ENCODE results near the gene NCOA7.
"Not testable (repeated sequence)": the region's sequence is repeated elsewhere in the genome, so short reads cannot be mapped to it uniquely, and the experiment has no call there.

The NCOA7 gene

GRCh38 chr6:125871365-125871764 lies 80.6 kb downstream of the NCOA7 start:
- H3K27me3 ChIP-seq (ENCODE audit: low read depth): no peaks in the 10 kb centered on the region
- H3K36me3 ChIP-seq (replicated peaks): no peaks in the 10 kb centered on the region
- no peak overlapping the region for H3K4me3 ChIP-seq
- DNase-seq (ENCODE audit: low spot score in 2 of 2): no peak
- peaks cover 30% of the 10 kb centered on the region for H3K4me1 ChIP-seq
- H3K9me3 ChIP-seq: no peaks in the 10 kb centered on the region
- in situ Hi-C loops (cut with MboI; ENCODE audit: low sequenced_read_pairs): no loop called here

GRCh38 chr6:125872259-125872921 lies 81.6 kb downstream of the NCOA7 start:
- H3K36me3 ChIP-seq (replicated peaks): no peaks in the 10 kb centered on the region
- no peaks in the 10 kb centered on the region for H3K9me3 ChIP-seq
- in situ Hi-C loops (cut with MboI; ENCODE audit: low sequenced_read_pairs): no loop called here
- H3K27me3 ChIP-seq (ENCODE audit: low read depth): no peaks in the 10 kb centered on the region
- H3K4me1 ChIP-seq: peaks cover 27% of the 10 kb centered on the region
- H3K4me3 ChIP-seq: no peak overlapping the region
- DNase-seq (ENCODE audit: low spot score in 2 of 2): peak in 1 of 2 experiments; percentile 85

- Histone ChIP-seq H3K36me3 (replicated peaks) (peaks cover 14% of the 10 kb centered on the region), H3K4me3 (no peak overlapping the region), H3K27me3 (ENCODE audit: low read depth) (no peaks in the 10 kb centered on the region), H3K9me3 (no peaks in the 10 kb centered on the region), H3K4me1 (no peaks in the 10 kb centered on the region)
- DNase-seq (ENCODE audit: low spot score in 2 of 2): no peak
- in situ Hi-C loops (cut with MboI; ENCODE audit: low sequenced_read_pairs): no loop called here
These were observed 91.5 kb downstream of the NCOA7 start for GRCh38 chr6:125882243-125882642.

GRCh38 chr6:125884634-125885371 lies 94.0 kb downstream of the NCOA7 start:
- H3K4me3 ChIP-seq: no peak overlapping the region
- in situ Hi-C loops (cut with MboI; ENCODE audit: low sequenced_read_pairs): no loop called here
- no peak for DNase-seq (ENCODE audit: low spot score in 2 of 2)
- H3K27me3 ChIP-seq (ENCODE audit: low read depth): no peaks in the 10 kb centered on the region
- H3K4me1 ChIP-seq: no peaks in the 10 kb centered on the region
- no peaks in the 10 kb centered on the region for H3K9me3 ChIP-seq
- H3K36me3 ChIP-seq (replicated peaks): peaks cover 18% of the 10 kb centered on the region

GRCh38 chr6:125886021-125886420 lies 95.3 kb downstream of the NCOA7 start:
- no peak for DNase-seq (ENCODE audit: low spot score in 2 of 2)
- Histone ChIP-seq H3K27me3 (ENCODE audit: low read depth) (no peaks in the 10 kb centered on the region), H3K4me1 (no peaks in the 10 kb centered on the region), H3K36me3 (replicated peaks) (peaks cover 15% of the 10 kb centered on the region), H3K4me3 (no peak overlapping the region), H3K9me3 (no peaks in the 10 kb centered on the region)
- in situ Hi-C loops (cut with MboI; ENCODE audit: low sequenced_read_pairs): no loop called here

GRCh38 chr6:125886914-125887313 lies 96.2 kb downstream of the NCOA7 start:
- in situ Hi-C loops (cut with MboI; ENCODE audit: low sequenced_read_pairs): no loop called here
- H3K4me1 ChIP-seq: no peaks in the 10 kb centered on the region
- no peak overlapping the region for H3K4me3 ChIP-seq
- no peaks in the 10 kb centered on the region for H3K27me3 ChIP-seq (ENCODE audit: low read depth)
- H3K9me3 ChIP-seq: no peaks in the 10 kb centered on the region
- H3K36me3 ChIP-seq (replicated peaks): peaks cover 15% of the 10 kb centered on the region
- no peak for DNase-seq (ENCODE audit: low spot score in 2 of 2)

- H3K36me3 ChIP-seq (replicated peaks): peaks cover 13% of the 10 kb centered on the region
- in situ Hi-C loops (cut with MboI; ENCODE audit: low sequenced_read_pairs): no loop called here
- H3K27me3 ChIP-seq (ENCODE audit: low read depth): no peaks in the 10 kb centered on the region
These were observed 96.6 kb downstream of the NCOA7 start for GRCh38 chr6:125887372-125887771.

GRCh38 chr6:125888989-125889656 lies 98.4 kb downstream of the NCOA7 start:
- Histone ChIP-seq H3K4me3 (no peak overlapping the region), H3K27me3 (ENCODE audit: low read depth) (no peaks in the 10 kb centered on the region), H3K9me3 (no peaks in the 10 kb centered on the region), H3K4me1 (no peaks in the 10 kb centered on the region), H3K36me3 (replicated peaks) (peaks cover 8% of the 10 kb centered on the region)
- in situ Hi-C loops (cut with MboI; ENCODE audit: low sequenced_read_pairs): no loop called here
- DNase-seq (ENCODE audit: low spot score in 2 of 2): peak in 1 of 2 experiments; percentile 34

More at GRCh38 chr6:125887372-125887771, 96.6 kb downstream of the NCOA7 start:
- H3K4me3 ChIP-seq: no peak overlapping the region
- no peak for DNase-seq (ENCODE audit: low spot score in 2 of 2)
- no peaks in the 10 kb centered on the region for H3K9me3 ChIP-seq
- no peaks in the 10 kb centered on the region for H3K4me1 ChIP-seq

GRCh38 chr6:125899726-125900182 lies 109.0 kb downstream of the NCOA7 start:
- Histone ChIP-seq H3K27me3 (ENCODE audit: low read depth) (no peaks in the 10 kb centered on the region), H3K36me3 (replicated peaks) (no peaks in the 10 kb centered on the region), H3K9me3 (no peaks in the 10 kb centered on the region), H3K4me3 (no peak overlapping the region), H3K4me1 (peaks cover 26% of the 10 kb centered on the region)
- in situ Hi-C loops (cut with MboI; ENCODE audit: low sequenced_read_pairs): no loop called here
- peak; percentile 63 to 70 for DNase-seq (ENCODE audit: low spot score in 2 of 2)

GRCh38 chr6:125904871-125905270 lies 114.1 kb downstream of the NCOA7 start:
- Histone ChIP-seq H3K4me1 (peaks cover 22% of the 10 kb centered on the region), H3K36me3 (replicated peaks) (no peaks in the 10 kb centered on the region), H3K27me3 (ENCODE audit: low read depth) (no peaks in the 10 kb centered on the region), H3K4me3 (no peak overlapping the region), H3K9me3 (no peaks in the 10 kb centered on the region)
- no peak for DNase-seq (ENCODE audit: low spot score in 2 of 2)
- in situ Hi-C loops (cut with MboI; ENCODE audit: low sequenced_read_pairs): no loop called here

GRCh38 chr6:125906158-125906998 lies 115.6 kb downstream of the NCOA7 start:
- peak; percentile 40 to 80 for DNase-seq (ENCODE audit: low spot score in 2 of 2)
- Histone ChIP-seq H3K9me3 (no peaks in the 10 kb centered on the region), H3K4me3 (no peak overlapping the region), H3K27me3 (ENCODE audit: low read depth) (no peaks in the 10 kb centered on the region), H3K4me1 (peaks cover 22% of the 10 kb centered on the region), H3K36me3 (replicated peaks) (no peaks in the 10 kb centered on the region)
- in situ Hi-C loops (cut with MboI; ENCODE audit: low sequenced_read_pairs): no loop called here

- H3K9me3 ChIP-seq: no peaks in the 10 kb centered on the region
- no peaks in the 10 kb centered on the region for H3K27me3 ChIP-seq (ENCODE audit: low read depth)
- in situ Hi-C loops (cut with MboI; ENCODE audit: low sequenced_read_pairs): no loop called here
- no peaks in the 10 kb centered on the region for H3K36me3 ChIP-seq (replicated peaks)
- H3K4me1 ChIP-seq: peaks cover 38% of the 10 kb centered on the region
- no peak overlapping the region for H3K4me3 ChIP-seq
- DNase-seq (ENCODE audit: low spot score in 2 of 2): peak in 1 of 2 experiments; percentile 33
These were observed 119.8 kb downstream of the NCOA7 start for GRCh38 chr6:125910527-125910926.

- peaks cover 38% of the 10 kb centered on the region for H3K4me1 ChIP-seq
- H3K9me3 ChIP-seq; in situ Hi-C loops (cut with MboI; ENCODE audit: low sequenced_read_pairs): not testable (repeated sequence)
These were observed 120.3 kb downstream of the NCOA7 start for GRCh38 chr6:125911051-125911451.

More at GRCh38 chr6:125911051-125911451, 120.3 kb downstream of the NCOA7 start:
- DNase-seq (ENCODE audit: low spot score in 2 of 2): peak; percentile 62 to 72
- H3K27me3 ChIP-seq (ENCODE audit: low read depth); H3K36me3 ChIP-seq (replicated peaks); H3K4me3 ChIP-seq: not testable (repeated sequence)
